GM21723 (cell line): ENCODE results near the gene C11orf24.
"Not testable (repeated sequence)": the region's sequence is repeated elsewhere in the genome, so short reads cannot be mapped to it uniquely, and the experiment has no call there.

ENCODE experiments used
- ATAC-seq: cut with Tn5 transposase; IDR thresholded peaks from one replicate; pipeline ENCODE4 v1.9.1; 2021; ENCODE audit warnings: mild to moderate bottlenecking, moderate library complexity; ENCODE audit not compliant: unreplicated experiment

Gene C11orf24

DNA sequence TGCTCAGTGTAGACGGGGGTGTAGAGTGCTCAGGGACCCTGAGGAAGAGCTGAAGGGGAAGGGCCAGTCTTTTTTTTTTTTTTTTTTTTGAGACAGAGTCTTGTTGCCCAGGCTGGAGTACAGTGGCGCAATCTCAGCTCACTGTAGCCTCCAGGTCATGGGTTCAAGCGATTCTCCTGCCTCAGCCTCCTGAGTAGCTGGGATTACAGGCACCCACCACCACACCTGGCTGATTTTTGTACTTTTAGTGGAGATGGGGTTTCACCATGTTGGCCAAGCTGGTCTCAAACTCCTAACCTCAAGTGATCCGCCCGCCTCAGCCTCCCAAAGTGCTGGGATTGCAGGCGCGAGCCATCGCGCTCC, 27.7 kb upstream of the C11orf24 start:
- ATAC-seq, result not testable (repeated sequence)

DNA sequence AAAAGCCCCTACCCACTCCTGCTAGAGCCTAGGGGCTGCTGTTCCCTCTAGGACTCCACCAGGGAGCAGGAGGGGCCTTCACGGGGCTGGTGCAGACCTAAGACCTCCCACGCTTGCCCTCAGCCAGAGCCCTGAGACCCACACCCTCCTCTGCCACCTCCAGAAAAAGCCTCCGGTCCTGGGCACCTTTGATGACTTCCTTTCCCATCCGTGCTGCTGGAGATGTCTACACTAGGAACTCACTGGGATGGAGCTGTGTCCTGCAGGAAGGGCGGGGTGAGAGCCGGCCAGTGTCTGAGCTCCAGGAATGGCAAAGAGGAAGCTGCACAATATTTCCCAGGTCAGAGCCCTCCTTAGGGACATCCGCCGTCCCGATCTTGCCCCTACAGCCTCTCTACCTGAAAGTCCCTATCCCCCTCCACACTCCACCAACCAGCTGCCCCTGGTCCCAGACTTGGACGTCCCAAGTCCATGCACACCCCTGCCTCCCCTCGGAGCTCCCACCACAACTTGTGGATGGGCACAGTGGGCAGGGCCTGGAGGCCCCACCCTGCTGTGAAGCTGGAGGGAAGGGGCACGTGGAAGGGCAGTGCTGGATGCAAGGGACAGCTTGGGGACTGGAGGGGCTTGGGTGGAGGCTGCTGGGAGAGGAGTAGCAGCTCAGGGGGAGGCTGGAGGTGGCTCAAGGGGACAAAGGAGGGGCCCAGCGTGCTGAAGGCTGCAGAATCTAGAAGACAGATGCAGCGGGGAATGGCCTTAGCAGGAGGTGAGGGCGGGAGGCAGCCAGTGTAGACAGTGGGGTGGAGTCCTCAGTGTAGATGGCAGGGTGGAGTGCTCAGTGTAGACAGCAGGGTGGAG, 27.1 kb upstream of the C11orf24 start:
- no peak for ATAC-seq

DNA sequence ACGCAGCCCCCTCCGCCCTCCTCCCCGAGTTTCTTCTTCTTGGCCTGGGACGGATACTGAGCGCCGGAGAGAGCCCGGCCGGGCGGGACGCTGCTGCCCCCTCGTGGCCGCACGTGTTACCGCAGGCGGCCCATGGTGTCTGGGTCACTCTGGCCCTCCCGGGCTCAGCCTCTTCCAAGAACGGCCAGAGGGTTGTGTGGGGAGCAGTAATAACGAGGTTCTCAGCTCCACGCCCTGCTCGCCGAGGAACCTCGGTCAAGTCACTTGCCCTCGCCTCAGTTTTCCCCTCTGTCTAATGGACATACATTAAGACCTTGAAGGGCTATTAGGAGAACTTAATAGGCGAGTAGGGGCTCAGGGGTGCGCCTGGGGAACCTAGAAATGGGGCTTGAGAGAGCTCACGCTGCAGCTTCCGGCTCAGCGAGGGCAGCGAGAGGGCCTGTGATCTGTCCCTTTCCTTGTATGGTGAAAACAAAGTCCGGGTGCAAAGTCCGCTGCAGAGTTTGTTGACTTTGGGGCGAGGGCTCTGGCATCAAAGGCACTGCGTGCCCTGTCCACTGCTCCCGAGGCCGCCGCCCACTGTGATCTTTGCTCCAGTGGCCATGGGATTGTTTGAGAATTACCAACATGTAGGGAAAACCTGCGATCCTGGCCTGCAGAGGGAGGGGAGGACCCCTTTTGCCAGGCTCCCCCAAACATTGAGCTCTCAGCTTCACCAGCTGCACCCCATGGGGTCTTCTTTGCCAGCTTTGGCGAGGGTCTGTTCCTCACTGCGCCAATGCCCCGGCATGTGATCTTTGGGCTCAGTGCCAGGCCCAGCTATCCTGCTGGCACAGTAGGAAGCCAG, 26.3 kb upstream of the C11orf24 start:
- peak; percentile 71 for ATAC-seq

DNA sequence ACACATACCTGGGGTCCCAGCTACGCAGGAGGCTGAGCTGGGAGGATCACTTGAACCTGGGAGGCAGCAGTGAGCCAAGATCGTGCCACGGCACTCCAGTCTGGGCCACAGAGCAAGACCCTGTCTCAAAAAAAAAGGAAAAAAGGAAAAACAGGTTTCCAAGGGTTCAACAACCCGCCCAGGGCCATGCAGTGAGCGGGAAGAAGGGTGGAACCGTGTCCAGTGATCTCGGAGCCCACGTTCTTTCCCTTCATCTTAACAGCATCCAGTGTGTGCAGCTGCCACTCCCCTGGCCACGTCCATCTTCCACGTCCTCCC, 25.7 kb upstream of the C11orf24 start:
- ATAC-seq, result peak; percentile 10

DNA sequence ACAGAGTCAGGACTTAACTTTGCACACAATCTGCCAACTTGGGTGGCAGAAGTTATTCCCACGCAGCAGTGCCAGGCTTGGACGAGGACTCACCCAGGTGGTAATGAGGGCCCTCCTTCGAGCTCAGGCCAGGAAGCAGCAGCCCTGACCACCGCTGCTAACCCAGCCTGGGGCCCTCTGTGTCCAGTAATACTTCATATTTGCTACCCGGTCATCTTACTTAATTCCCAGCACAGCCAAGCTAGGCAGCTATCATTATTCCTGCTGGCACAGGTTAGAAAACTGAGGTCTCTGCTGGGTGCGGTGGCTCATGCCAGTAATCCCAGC, 25.2 kb upstream of the C11orf24 start:
- no peak for ATAC-seq

DNA sequence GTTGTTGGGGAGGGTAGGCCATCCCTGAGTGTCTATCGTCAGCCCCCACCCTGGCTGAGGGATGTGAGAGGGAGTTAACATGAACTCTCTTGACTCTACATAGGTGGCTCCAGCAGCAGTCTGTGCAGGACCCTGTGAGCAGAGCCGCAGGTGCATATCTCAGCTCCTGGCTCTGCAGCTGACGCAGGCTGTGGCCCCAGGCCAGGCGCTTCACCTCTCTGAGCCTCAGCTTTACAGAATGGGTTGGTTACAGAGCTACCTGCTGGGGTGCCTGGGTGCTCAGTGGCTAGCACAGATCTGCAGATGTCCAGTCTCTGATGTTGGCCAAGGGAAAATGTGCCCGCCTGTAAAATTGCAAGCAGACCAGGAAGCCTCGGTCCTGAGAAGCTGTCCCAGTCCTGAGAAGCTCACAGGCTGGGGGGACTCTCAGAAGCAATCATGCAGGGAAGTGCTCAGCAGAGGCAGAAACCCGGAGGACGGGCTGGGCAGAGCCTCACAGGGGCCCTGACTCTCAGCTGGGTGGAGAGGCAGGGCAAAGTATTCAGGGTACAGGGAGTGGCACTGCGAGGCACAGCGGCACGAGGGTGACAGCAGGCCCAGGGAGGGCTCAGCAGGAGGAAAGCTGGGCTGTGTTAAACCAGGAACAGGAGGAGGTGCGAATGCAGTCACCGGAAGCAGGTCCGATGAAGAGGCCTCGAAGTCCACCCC, 24.7 kb upstream of the C11orf24 start:
- ATAC-seq, result no peak

DNA sequence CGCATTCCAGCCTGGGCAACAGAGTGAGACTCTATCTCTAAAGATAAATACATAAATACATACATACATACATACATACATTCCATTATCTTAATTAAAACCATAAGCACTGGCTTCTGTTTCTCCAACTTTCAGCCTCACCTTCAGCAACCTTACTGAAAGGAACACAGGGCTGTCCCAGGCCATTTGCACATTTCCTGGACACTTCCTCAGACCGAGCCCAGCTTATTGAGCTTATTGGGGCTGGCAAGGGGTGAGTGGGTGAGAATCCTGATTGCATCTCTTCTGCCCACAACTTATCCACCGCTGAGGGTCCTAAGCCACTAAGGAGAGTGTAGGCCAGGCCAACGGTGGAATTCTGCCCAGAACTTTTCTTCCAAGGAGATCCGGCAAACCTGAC, 24.2 kb upstream of the C11orf24 start:
- no peak for ATAC-seq

DNA sequence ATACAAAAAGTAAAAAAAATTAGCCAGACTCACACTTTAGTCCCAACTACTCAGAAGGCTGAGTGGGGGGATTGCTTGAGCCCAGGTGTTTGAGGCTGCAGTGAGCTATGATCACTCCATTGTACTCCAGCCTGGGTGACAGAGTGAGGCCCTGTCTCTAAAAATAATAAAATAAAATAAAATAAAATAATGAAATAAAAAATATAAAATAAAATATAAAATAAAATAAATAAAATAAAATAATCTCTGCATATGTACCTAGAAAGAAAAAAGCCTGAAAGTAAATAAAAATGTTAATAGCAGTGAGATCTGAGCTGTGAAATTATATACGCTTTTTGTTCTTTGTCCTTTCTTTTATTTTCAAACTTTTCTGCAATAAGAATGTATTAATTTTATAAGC, 23.5 kb upstream of the C11orf24 start:
- ATAC-seq, result no peak

DNA sequence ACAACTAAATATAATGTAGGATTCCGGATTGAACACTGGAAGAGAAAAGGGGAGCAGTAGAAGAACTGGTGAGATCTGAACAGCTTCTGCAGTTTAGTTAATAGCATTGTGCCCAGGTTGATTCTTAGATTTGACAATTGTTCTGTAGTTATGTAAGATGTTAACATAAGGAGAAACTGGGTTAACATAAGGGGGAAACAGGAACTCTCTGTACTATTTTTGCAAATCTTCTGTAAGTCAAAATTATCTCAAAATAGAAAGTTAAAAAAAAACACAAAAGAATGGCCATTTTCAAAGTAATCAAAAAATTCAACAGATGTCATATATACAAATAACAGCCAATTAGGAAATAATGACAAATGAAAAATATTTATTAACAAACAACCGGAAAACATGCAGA, 21.9 kb upstream of the C11orf24 start:
- ATAC-seq, result no peak

DNA sequence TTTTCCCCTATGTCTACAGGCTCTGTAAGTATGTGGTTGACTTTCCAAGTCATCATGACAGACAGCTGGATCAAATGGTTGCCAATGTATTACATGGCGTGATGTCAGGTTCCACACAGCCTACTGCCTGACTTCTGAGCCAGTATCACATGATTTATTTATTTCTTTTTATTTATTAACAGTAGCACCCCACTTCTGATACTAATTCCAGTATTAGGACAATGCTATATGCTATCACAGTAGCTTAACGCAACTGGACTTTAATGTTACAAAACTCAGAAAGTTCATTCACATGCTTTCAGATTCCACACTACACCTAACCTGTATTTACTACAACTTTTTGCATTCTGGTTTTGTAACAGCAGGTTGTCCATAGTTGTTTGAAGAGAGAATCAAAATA, 17.7 kb upstream of the C11orf24 start:
- ATAC-seq, result no peak

DNA sequence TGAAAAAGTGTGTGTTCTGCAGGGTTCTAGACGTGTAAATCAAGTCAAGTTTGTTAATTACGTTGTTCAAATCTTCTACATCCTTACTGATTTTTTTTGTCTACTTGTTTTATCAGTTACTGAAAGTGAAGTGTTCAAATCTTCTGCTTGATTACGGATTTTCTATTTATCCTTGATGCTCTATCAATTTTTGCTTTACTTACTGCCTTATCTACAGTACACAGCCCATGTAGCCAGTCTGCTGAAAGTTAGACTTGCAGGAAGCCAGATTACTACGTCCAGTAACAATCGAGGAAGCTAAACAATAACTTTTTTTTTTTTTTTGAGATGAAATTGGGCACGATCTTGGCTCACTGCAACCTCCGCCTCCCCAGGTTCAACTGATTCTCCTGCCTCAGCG, 15.6 kb upstream of the C11orf24 start:
- no peak for ATAC-seq

DNA sequence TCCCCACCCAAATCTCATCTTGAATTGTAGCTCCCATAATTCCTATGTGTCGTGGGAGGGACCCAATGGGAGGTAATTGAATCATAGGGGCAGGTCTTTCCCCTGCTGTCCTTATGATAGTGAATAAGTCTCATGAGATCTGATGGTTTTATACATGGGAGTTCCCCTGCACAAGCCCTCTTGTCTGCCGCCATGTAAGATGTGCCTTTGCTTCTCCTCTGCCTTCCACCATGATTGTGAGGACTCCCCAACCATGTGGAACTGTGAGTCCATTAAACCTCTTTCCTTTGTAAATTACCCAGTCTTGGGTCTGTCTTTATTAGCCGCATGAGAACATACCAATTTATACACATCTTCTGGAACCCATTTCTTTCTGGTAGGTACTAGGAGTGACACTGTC, 12.8 kb upstream of the C11orf24 start:
- ATAC-seq, result not testable (repeated sequence)

DNA sequence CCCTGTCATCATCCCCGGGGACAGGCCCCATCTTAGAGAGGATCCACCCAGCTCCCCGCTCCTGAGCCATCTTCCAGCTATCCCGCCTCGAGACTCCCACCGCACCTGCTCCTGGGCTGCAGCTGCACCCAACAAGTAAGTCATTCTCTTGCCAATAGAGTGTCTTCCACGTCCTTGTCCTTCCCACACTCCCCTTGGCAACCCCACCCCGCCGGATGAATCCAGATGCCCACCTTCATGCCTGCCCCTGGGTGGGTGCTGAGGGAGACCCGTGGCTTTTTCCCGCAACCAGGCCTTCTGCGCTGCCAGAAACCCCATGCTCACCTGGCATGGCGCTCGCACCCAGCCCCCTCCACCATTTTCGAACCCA, 11.1 kb upstream of the C11orf24 start:
- no peak for ATAC-seq

DNA sequence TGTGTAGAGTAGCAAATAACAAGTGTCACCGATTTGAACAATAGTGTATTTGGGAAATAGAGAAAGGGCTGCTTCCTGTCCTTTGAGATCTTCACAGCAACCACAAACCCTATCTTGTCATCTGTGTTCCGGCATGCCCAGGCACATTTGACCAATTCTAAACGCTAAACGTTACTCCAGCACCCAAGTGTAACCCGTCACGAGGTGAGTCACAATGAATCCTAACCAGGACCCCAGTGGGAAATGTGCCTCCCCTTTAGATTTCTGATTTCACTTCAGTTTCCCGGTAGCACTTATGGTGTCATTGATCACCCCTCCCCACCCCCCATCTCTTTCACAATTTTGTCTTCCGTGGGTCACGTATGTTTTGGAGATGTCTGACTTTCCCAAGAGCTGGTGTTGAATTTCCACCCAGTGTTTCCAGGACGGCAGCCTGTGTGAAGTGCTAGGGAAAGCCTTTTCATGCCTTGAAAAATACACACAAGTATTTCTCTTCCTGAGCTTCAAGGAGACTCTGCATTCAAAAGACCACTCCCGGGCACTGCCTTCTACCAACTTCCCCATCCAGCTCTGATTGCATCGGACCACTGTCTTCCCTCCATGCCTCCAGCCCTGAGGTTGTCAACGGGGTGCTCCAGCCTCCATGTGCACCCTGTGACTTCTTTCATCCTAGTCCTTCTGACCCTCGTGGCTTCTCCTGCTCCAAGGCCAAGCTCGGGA, 10.5 kb upstream of the C11orf24 start:
- peak; percentile 82 for ATAC-seq

DNA sequence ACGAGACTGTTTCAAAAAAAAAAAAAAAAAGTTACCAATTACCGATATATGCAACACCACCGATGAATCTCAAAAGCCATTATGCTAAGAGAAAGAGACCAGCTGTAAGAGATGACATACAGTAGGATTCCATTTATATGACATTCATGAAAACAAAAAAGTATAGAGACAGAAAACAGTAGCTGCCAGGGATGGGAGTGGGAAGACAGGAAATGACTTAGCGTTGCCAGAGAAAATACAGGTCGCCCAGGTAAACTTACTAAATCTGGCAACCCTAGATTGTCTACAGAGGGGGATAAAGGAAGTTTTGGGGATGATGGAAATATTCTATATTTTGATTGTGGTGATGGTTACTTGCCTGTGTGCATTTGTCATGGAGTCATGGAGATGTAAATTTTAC, 7.9 kb upstream of the C11orf24 start:
- no peak for ATAC-seq

DNA sequence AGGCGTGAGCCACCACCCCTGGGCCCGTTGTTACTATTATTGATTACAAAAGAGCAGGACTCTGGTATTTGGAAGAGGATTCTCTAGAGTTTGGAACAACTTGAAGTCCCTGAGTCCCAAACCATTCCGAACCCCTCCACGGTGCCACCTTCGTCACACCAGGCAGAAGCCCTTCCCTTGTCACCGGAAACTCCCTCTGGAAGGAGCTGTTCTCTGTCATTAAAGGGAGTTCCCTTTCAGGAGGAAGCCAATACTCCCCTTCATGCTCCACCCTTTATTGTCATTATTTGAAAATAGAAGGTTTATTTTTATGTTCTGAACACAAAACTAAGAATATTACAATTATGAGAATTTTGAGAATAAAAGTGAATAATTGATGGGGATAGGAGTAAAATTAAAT, 5.1 kb upstream of the C11orf24 start:
- no peak for ATAC-seq

DNA sequence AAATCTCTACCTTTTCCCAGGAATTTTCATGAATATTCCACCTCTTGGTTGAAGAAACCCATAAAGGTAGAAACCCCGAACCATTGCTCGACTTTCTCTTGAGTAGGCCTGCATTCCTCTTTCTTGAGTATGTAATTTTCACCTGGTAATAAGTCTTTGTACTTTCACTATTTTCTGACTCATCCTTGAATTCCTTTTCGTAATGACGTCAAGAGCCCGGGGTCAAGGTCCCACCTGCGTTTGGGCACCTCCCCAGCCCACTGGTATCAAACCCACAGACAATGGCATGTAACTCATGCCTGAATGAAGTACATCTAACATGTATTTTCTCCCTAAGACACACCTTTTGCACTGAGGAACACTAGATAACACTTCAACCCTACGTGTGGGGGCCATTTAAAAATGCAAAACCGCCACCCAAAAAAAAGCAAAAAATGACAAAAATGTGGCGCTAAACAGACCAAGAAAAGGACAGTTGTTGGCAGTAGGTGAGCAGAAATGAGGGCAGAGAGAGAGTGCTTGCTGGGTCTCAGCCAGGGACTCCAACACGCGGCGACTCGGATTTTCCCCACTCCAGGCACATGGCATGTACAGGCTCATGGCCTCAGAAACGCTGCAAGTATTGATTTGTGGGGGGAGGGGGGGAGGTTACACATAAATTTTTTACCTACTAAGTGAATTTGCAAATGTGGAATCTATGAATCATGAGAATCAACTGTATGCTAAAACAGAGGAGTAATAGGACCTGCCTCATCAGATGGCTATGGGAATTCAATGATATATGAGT, 4.1 kb upstream of the C11orf24 start:
- no peak for ATAC-seq

DNA sequence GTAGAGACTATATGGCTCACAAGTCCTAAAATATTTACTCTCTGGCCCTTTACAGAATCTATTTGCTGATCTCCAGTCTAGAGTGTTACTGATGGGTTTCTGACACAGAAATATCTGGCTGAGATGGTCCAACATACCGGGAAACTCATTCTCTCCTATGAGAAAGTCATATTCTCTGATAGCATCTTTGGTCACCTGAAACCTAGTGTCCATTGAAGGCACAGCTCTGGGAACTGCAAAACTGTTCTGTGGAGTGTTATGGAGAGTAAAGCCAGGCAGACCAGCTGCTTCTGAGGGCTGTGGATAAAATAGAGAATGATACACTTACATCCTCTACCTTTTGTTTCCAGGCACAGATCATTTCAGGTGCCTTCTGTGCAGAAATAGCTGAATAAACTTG, 2.5 kb upstream of the C11orf24 start:
- ATAC-seq, result no peak

DNA sequence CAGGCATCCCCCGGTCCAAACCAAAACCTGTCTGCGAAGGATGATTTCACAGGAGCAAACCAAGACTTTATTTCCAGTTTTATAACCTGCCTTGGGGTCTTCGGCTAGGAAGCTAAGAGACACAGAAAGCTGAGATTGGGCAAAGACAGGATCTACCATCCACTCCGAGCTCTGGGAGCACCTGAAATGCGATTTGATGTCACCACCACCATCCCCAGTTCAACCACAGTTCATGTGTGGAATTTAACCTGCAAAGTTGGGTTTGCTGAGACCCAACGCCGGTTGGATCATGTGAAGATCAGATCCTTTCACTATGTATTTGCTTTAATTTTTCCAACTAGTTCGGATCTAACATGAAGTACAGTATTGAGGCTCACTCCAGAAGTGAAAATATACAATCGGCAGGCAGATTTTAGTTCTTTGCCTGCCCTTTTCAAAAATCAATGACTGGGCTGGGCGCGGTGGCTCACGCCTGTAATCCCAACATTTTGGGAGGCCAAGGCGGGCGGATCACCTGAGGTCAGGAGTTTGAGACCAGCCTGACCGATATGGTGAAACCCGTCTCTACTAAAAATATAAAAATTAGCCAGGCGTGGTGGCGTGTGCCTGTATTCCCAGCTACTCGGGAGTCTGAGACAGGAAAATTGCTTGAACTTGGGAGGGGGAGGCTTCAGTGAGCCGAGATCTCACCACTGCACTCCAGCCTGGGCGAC, 1.4 kb upstream of the C11orf24 start:
- ATAC-seq, result no peak
